Left ventricle myocardium inferior (tissue), 1 donor: ENCODE data around the gene IGF2R. TPM values are rescaled to one million over a fixed set of nuclear protein-coding genes. Genes with fewer than 3 reads are reported as not detected.

Source experiments
- DNase-seq: peaks from one replicate; pipeline ENCODE4 v3.0.0-alpha.2; 2020
- H3K27ac ChIP-seq: fragments of 200-600 bp; replicated peaks from 2 replicates; pipeline ENCODE4 v1.8.0; 2021
- H3K27me3 ChIP-seq: fragments of 200-600 bp; 2 replicates; pipeline ENCODE4 v1.8.0; 2021; ENCODE audit warnings: low read depth
- H3K36me3 ChIP-seq: fragments of 200-600 bp; 2 replicates; pipeline ENCODE4 v1.8.0; 2021
- H3K4me1 ChIP-seq: fragments of 200-600 bp; 2 replicates; pipeline ENCODE4 v1.8.0; 2021
- H3K4me3 ChIP-seq: fragments of 200-600 bp; 2 replicates; pipeline ENCODE4 v1.8.0; 2021; ENCODE audit warnings: mild to moderate bottlenecking, moderate library complexity
- H3K9me3 ChIP-seq: fragments of 200-600 bp; replicated peaks from 2 replicates; pipeline ENCODE4 v1.8.0; 2021
- CTCF ChIP-seq: fragments of 200-600 bp; IDR thresholded peaks from 2 replicates; pipeline ENCODE4 v1.8.0; 2021; ENCODE audit warnings: antibody characterized with exemption, mild to moderate bottlenecking, borderline replicate concordance
- intact Hi-C: fragments of 100-400 bp; cut with micrococcal nuclease; formaldehyde crosslinking; loops from one replicate; pipeline ENCODE4 v1.11.0; 2022
- total RNA-seq: library from RNA; stranded (reverse); fragmentation: NEBNext Ultra II Directional; extraction: Animal tissue kit (Norgen Biotek cat#: 25700); gene quantifications from one replicate; pipeline ENCODE4 v1.2.1, GENCODE V29; 2021
- donor health status: DM: no; HTN: yes; CAD: no; lungs with severe emphysema.

The IGF2R gene
- total RNA-seq, 1 donor from 2014 or later = 66.8 TPM

- Histone ChIP-seq H3K4me3 (no peak overlapping the region), H3K4me1 (no peaks in the 10 kb centered on the region), H3K9me3 (no peaks in the 10 kb centered on the region), H3K36me3 (peaks cover 97% of the 10 kb centered on the region), H3K27me3 (no peaks in the 10 kb centered on the region), H3K27ac (no peak overlapping the region)
- peak; percentile 31 for TF ChIP-seq CTCF
- intact Hi-C loops = no loop called here
- no peak for DNase-seq
Measured at GRCh38 chr6:160071805-160072690, 103.2 kb downstream of the IGF2R start.

- no peak for DNase-seq
Measured at GRCh38 chr6:160073272-160073671, 104.4 kb downstream of the IGF2R start.

GRCh38 chr6:160076009-160076408 lies 107.1 kb downstream of the IGF2R start:
- no peak for TF ChIP-seq CTCF
- Histone ChIP-seq H3K9me3 (no peaks in the 10 kb centered on the region), H3K27me3 (no peaks in the 10 kb centered on the region), H3K4me1 (no peaks in the 10 kb centered on the region), H3K27ac (no peak overlapping the region), H3K36me3 (peaks cover 100% of the 10 kb centered on the region), H3K4me3 (no peak overlapping the region)
- DNase-seq = no peak
- intact Hi-C loops = no loop called here

More at GRCh38 chr6:160073272-160073671, 104.4 kb downstream of the IGF2R start:
- intact Hi-C loops = no loop called here
- no peak for TF ChIP-seq CTCF
- Histone ChIP-seq H3K27ac (no peak overlapping the region), H3K36me3 (peaks cover 100% of the 10 kb centered on the region), H3K4me3 (no peak overlapping the region), H3K27me3 (no peaks in the 10 kb centered on the region), H3K9me3 (no peaks in the 10 kb centered on the region), H3K4me1 (no peaks in the 10 kb centered on the region)

GRCh38 chr6:160077024-160077423 lies 108.1 kb downstream of the IGF2R start:
- intact Hi-C loops = no loop called here

GRCh38 chr6:160077526-160077925 lies 108.6 kb downstream of the IGF2R start:
- TF ChIP-seq CTCF = no peak
- H3K4me3 ChIP-seq = no peak overlapping the region
- no peak overlapping the region for H3K27ac ChIP-seq
- H3K9me3 ChIP-seq = no peaks in the 10 kb centered on the region
- intact Hi-C loops = no loop called here
- no peaks in the 10 kb centered on the region for H3K4me1 ChIP-seq
- peaks cover 100% of the 10 kb centered on the region for H3K36me3 ChIP-seq
- DNase-seq = no peak
- no peaks in the 10 kb centered on the region for H3K27me3 ChIP-seq

More at GRCh38 chr6:160077024-160077423, 108.1 kb downstream of the IGF2R start:
- Histone ChIP-seq H3K27ac (no peak overlapping the region), H3K36me3 (peaks cover 100% of the 10 kb centered on the region), H3K27me3 (no peaks in the 10 kb centered on the region), H3K9me3 (no peaks in the 10 kb centered on the region), H3K4me3 (no peak overlapping the region), H3K4me1 (no peaks in the 10 kb centered on the region)
- no peak for TF ChIP-seq CTCF
- no peak for DNase-seq
